NCI-H82 treated with DMSO at 0.1 percent for 48 hours (cell line): ENCODE data around the gene SPSB4.
"Not testable (repeated sequence)": the region's sequence is repeated elsewhere in the genome, so short reads cannot be mapped to it uniquely, and the experiment has no call there.

Experiments
- DNase-seq: peaks from one replicate; lab custom pipeline; 2025; ENCODE audit not compliant: unreplicated experiment; lab: John Stamatoyannopoulos, UW

Gene SPSB4

GRCh38 chr3:141093971-141094684 lies 43.0 kb downstream of the SPSB4 start:
- DNase-seq = no peak

GRCh38 chr3:141094790-141095545 lies 43.8 kb downstream of the SPSB4 start:
- DNase-seq = peak; percentile 80

GRCh38 chr3:141095546-141095937 lies 44.4 kb downstream of the SPSB4 start:
- no peak for DNase-seq

GRCh38 chr3:141096164-141096563 lies 45.0 kb downstream of the SPSB4 start:
- DNase-seq = no peak

GRCh38 chr3:141096981-141097380 lies 45.8 kb downstream of the SPSB4 start:
- DNase-seq = no peak

- DNase-seq = no peak
Observed at GRCh38 chr3:141100112-141100511, 49.0 kb downstream of the SPSB4 start.

- DNase-seq = no peak
Observed at GRCh38 chr3:141100531-141101320, 49.6 kb downstream of the SPSB4 start.

- no peak for DNase-seq
Observed at GRCh38 chr3:141102372-141102771, 51.2 kb downstream of the SPSB4 start.

- no peak for DNase-seq
Observed at GRCh38 chr3:141103067-141103466, 51.9 kb downstream of the SPSB4 start.

- no peak for DNase-seq
Observed at GRCh38 chr3:141103503-141103902, 52.4 kb downstream of the SPSB4 start.

- DNase-seq = peak; percentile 58
Observed at GRCh38 chr3:141104151-141104821, 53.1 kb downstream of the SPSB4 start.

- peak; percentile 66 for DNase-seq
Observed at GRCh38 chr3:141105828-141106628, 54.9 kb downstream of the SPSB4 start.

- no peak for DNase-seq
Observed at GRCh38 chr3:141106842-141107241, 55.7 kb downstream of the SPSB4 start.

- DNase-seq = no peak
Observed at GRCh38 chr3:141108039-141108438, 56.9 kb downstream of the SPSB4 start.

GRCh38 chr3:141109751-141110150 lies 58.6 kb downstream of the SPSB4 start:
- DNase-seq = peak; percentile 20

- DNase-seq = no peak
Observed at GRCh38 chr3:141110322-141110721, 59.2 kb downstream of the SPSB4 start.

GRCh38 chr3:141111364-141112155 lies 60.4 kb downstream of the SPSB4 start:
- no peak for DNase-seq

- DNase-seq = no peak
Observed at GRCh38 chr3:141112686-141113297, 61.6 kb downstream of the SPSB4 start.

GRCh38 chr3:141113680-141114079 lies 62.5 kb downstream of the SPSB4 start:
- DNase-seq = not testable (repeated sequence)
